ENCODE data around the gene ZNF688. TPM values are rescaled to one million over a fixed set of nuclear protein-coding genes. Genes with fewer than 3 reads are reported as not detected.

ZNF688 gene
- total and polyA plus RNA-seq, 2 experiments from 2014 or later: 4.0 to 4.4 TPM

GRCh38 chr16:30565526-30565925 lies 6.0 kb downstream of the ZNF688 start (continued):
- no peak for TF ChIP-seq REST (IDR thresholded peaks at IDR 0.05; ENCODE audit: unreplicated experiment)
- TF ChIP-seq ETS1 (IDR thresholded peaks at IDR 0.05): no peak
- no peak for TF ChIP-seq CREB1 (CRISPR knock-in tag; IDR thresholded peaks at IDR 0.05; ENCODE audit: low read depth)

- Mint-ChIP-seq H3K4me3 (no peak overlapping the region), H3K36me3 (ENCODE audit: low read depth) (no peaks in the 10 kb centered on the region), H3K27me3 (ENCODE audit: insufficient read depth, low read depth, poor library complexity) (peaks cover 28% of the 10 kb centered on the region), H3K27ac (no peak overlapping the region), H3K9me3 (no peaks in the 10 kb centered on the region; the same call in 1 of the 3 replicates), H3K4me1 (peaks cover 18% of the 10 kb centered on the region)
- H3K79me2 ChIP-seq (replicated peaks; ENCODE audit: insufficient read depth): no peaks in the 10 kb centered on the region; the same call in 1 of the 2 replicates
- no peak for ATAC-seq
- peak overlapping the region; percentile 88 for H3K4me2 ChIP-seq
- H2AFZ ChIP-seq: peak overlapping the region; percentile 98; the same call in 1 of the 2 replicates
- H3K9me2 ChIP-seq (ENCODE audit: insufficient read depth): 0 out of 2 replicates have a peak, but pooled peaks cover 3% of the 10 kb centered on the region
- no peak for TF ChIP-seq ZNF331 (CRISPR knock-in tag; IDR thresholded peaks at IDR 0.05; ENCODE audit: low read depth)
- TF ChIP-seq CTCF (conservative IDR thresholded peaks at IDR 0.05; ENCODE audit: low read depth in 2 of 2): peak in 1 of 2 experiments; percentile 39; a peak in 2 of 4 replicates
- H3K27me3 ChIP-seq (ENCODE audit: insufficient read depth): no peaks in the 10 kb centered on the region
- H3F3A ChIP-seq (replicated peaks; ENCODE audit: low read depth): 0 out of 2 replicates have a peak, but pooled peaks cover 15% of the 10 kb centered on the region
- peak overlapping the region; percentile 68 for H3K4me3 ChIP-seq
- no peak overlapping the region for H3K27ac ChIP-seq (ENCODE audit: low read depth)
- peaks cover 14% of the 10 kb centered on the region for H3K4me1 ChIP-seq (ENCODE audit: insufficient read depth)
- H3K36me3 ChIP-seq (ENCODE audit: insufficient read depth): no peaks in the 10 kb centered on the region
- no peaks in the 10 kb centered on the region for H4K20me1 ChIP-seq (replicated peaks; ENCODE audit: insufficient read depth)
- DNase-seq (ENCODE audit: low spot score): peak; percentile 32
Observed at GRCh38 chr16:30562021-30562420, 9.5 kb downstream of the ZNF688 start.

All from GM23338 (cell line).